ENCODE measurements around the gene PNLIPRP2. TPM values are rescaled to one million over a fixed set of nuclear protein-coding genes. Genes with fewer than 3 reads are reported as not detected.

Gene PNLIPRP2
- total RNA-seq, 1 donor from 2014 or later = not detected

GRCh38 chr10:116691635-116692034 lies 70.9 kb downstream of the PNLIPRP2 start:
- Histone ChIP-seq H3K27me3 (ENCODE audit: control insufficient read depth, insufficient read depth, low read length) (no peaks in the 10 kb centered on the region), H3K36me3 (ENCODE audit: control insufficient read depth, insufficient read depth, low read length) (peaks cover 7% of the 10 kb centered on the region), H3K4me3 (ENCODE audit: low read depth, low read length) (no peak overlapping the region)
- TF ChIP-seq CTCF (IDR thresholded peaks at IDR 0.05; ENCODE audit: insufficient read depth, low read length, poor library complexity, severe bottlenecking) = no peak
- DNase-seq (ENCODE audit: low read depth) = no peak

GRCh38 chr10:116692225-116692624 lies 71.5 kb downstream of the PNLIPRP2 start:
- DNase-seq (ENCODE audit: low read depth) = no peak
- no peak for TF ChIP-seq CTCF (IDR thresholded peaks at IDR 0.05; ENCODE audit: insufficient read depth, low read length, poor library complexity, severe bottlenecking)
- Histone ChIP-seq H3K36me3 (ENCODE audit: control insufficient read depth, insufficient read depth, low read length) (peaks cover 7% of the 10 kb centered on the region), H3K27me3 (ENCODE audit: control insufficient read depth, insufficient read depth, low read length) (no peaks in the 10 kb centered on the region), H3K4me3 (ENCODE audit: low read depth, low read length) (no peak overlapping the region)

GRCh38 chr10:116694243-116694926 lies 73.6 kb downstream of the PNLIPRP2 start:
- peaks cover 9% of the 10 kb centered on the region for H3K36me3 ChIP-seq (ENCODE audit: control insufficient read depth, insufficient read depth, low read length)
- no peak for TF ChIP-seq CTCF (IDR thresholded peaks at IDR 0.05; ENCODE audit: insufficient read depth, low read length, poor library complexity, severe bottlenecking)
- no peaks in the 10 kb centered on the region for H3K27me3 ChIP-seq (ENCODE audit: control insufficient read depth, insufficient read depth, low read length)
- H3K4me3 ChIP-seq (ENCODE audit: low read depth, low read length) = no peak overlapping the region
- no peak for DNase-seq (ENCODE audit: low read depth)

Other genes with a start within 250 kb of the PNLIPRP2 start
- gene PNLIPRP3, start 193.1 kb upstream of the PNLIPRP2 start, total RNA-seq = not detected in 2 replicates
- not detected in 2 replicates for gene PNLIP, start 75.0 kb upstream of the PNLIPRP2 start, total RNA-seq
- gene PNLIPRP1, start 30.0 kb upstream of the PNLIPRP2 start, total RNA-seq = not detected in 2 replicates
- 11.4 and 13.7 TPM in 2 replicates for gene HSPA12A, start 121.6 kb downstream of the PNLIPRP2 start, total RNA-seq
- gene ENO4, start 228.5 kb downstream of the PNLIPRP2 start, total RNA-seq = 0.21 and 0.82 TPM in 2 replicates

Data from kidney epithelial cell (primary cell).